H9 (cell line): ENCODE measurements around the gene CRYBG2. TPM values are rescaled to one million over a fixed set of nuclear protein-coding genes. Genes with fewer than 3 reads are reported as not detected.
A peak's percentile ranks its signal among the peaks of the same experiment; 100 is the strongest.

ENCODE experiments used
- DNase-seq: peaks from one replicate; pipeline ENCODE4 v3.0.0-alpha.2; 2017
- H2AFZ ChIP-seq: one replicate; pipeline ENCODE4 v1.6.1; 2013; ENCODE audit warnings: mild to moderate bottlenecking, low read length, control low read depth, moderate library complexity
- H2AK5ac ChIP-seq: 2 replicates; pipeline ENCODE4 v1.6.1; 2013; ENCODE audit warnings: low read length, control low read depth, mixed read lengths; ENCODE audit not compliant: insufficient read length
- H2BK120ac ChIP-seq: one replicate; pipeline ENCODE4 v1.6.1; 2013; ENCODE audit warnings: low read depth, mild to moderate bottlenecking, low read length, control low read depth, inconsistent platforms; ENCODE audit not compliant: poor library complexity, severe bottlenecking
- H2BK12ac ChIP-seq: 2 replicates; pipeline ENCODE4 v1.6.1; 2013; ENCODE audit warnings: low read length, control low read depth, mixed read lengths, low read depth; ENCODE audit not compliant: insufficient read length
- H2BK15ac ChIP-seq: 2 replicates; pipeline ENCODE4 v1.6.1; 2013; ENCODE audit warnings: low read depth, low read length, control low read depth
- H2BK20ac ChIP-seq: one replicate; pipeline ENCODE4 v1.6.1; 2013; ENCODE audit warnings: low read depth, mild to moderate bottlenecking, low read length, control low read depth, inconsistent platforms; ENCODE audit not compliant: poor library complexity, severe bottlenecking
- H2BK5ac ChIP-seq: 2 replicates; pipeline ENCODE4 v1.6.1; 2013; ENCODE audit warnings: low read length, control low read depth, mixed read lengths; ENCODE audit not compliant: insufficient read length
- H3K14ac ChIP-seq: 2 replicates; pipeline ENCODE4 v1.6.1; 2013; ENCODE audit warnings: low read length, control low read depth; ENCODE audit not compliant: insufficient read depth
- H3K18ac ChIP-seq: 2 replicates; pipeline ENCODE4 v1.6.1; 2013; ENCODE audit warnings: low read depth, mild to moderate bottlenecking, mixed read lengths, low read length, control low read depth; ENCODE audit not compliant: insufficient read length
- H3K23ac ChIP-seq: 2 replicates; pipeline ENCODE4 v1.6.1; 2013; ENCODE audit warnings: low read length, control low read depth, mixed read lengths, low read depth; ENCODE audit not compliant: insufficient read length
- H3K23me2 ChIP-seq: 2 replicates; pipeline ENCODE4 v1.6.1; 2013; ENCODE audit warnings: low read depth, mild to moderate bottlenecking, mixed read lengths, low read length, control low read depth; ENCODE audit not compliant: insufficient read length, poor library complexity, severe bottlenecking
- H3K27ac ChIP-seq: 2 replicates; pipeline ENCODE4 v1.5.1; 2013; ENCODE audit warnings: low read length, control low read depth, mixed read lengths, low read depth; ENCODE audit not compliant: insufficient read length
- H3K27me3 ChIP-seq: 2 replicates; pipeline ENCODE4 v1.6.1; 2013; ENCODE audit warnings: low read length, control low read depth, inconsistent platforms; ENCODE audit not compliant: insufficient read depth
- H3K4ac ChIP-seq: 2 replicates; pipeline ENCODE4 v1.6.1; 2013; ENCODE audit warnings: low read depth, mild to moderate bottlenecking, control low read depth, inconsistent platforms, low read length, moderate library complexity
- H3K4me1 ChIP-seq: 2 replicates; pipeline ENCODE4 v1.6.1; 2013; ENCODE audit warnings: low read length, control low read depth, inconsistent platforms; ENCODE audit not compliant: insufficient read depth
- H3K4me2 ChIP-seq: 2 replicates; pipeline ENCODE4 v1.6.1; 2013; ENCODE audit warnings: low read length, control low read depth, mixed read lengths; ENCODE audit not compliant: insufficient read length, insufficient read depth
- H3K56ac ChIP-seq: 2 replicates; pipeline ENCODE4 v1.6.1; 2013; ENCODE audit warnings: low read depth, mild to moderate bottlenecking, mixed read lengths, low read length, control low read depth; ENCODE audit not compliant: insufficient read length
- H3K79me1 ChIP-seq: 2 replicates; pipeline ENCODE4 v1.6.1; 2013; ENCODE audit warnings: low read depth, mild to moderate bottlenecking, moderate library complexity, low read length, control low read depth, inconsistent platforms; ENCODE audit not compliant: insufficient read depth, poor library complexity, severe bottlenecking
- H3K79me2 ChIP-seq: 2 replicates; pipeline ENCODE4 v1.6.1; 2013; ENCODE audit warnings: low read length, control low read depth, inconsistent platforms; ENCODE audit not compliant: insufficient read depth
- H3K9ac ChIP-seq: 2 replicates; pipeline ENCODE4 v1.6.1; 2013; ENCODE audit warnings: low read length, control low read depth, mixed read lengths; ENCODE audit not compliant: insufficient read length; ENCODE audit errors: extremely low read depth
- H3K9me3 ChIP-seq: one replicate; pipeline ENCODE4 v1.6.1; 2013; ENCODE audit warnings: low read depth, low read length, inconsistent platforms; ENCODE audit not compliant: control insufficient read depth
- H3T11ph ChIP-seq: one replicate; pipeline ENCODE4 v1.6.1; 2013; ENCODE audit warnings: mild to moderate bottlenecking, low read length, control low read depth, inconsistent platforms
- H4K20me1 ChIP-seq: one replicate; pipeline ENCODE4 v1.6.1; 2013; ENCODE audit not compliant: control insufficient read depth, insufficient read length, insufficient read depth
- H4K5ac ChIP-seq: 2 replicates; pipeline ENCODE4 v1.6.1; 2013; ENCODE audit warnings: low read depth, mild to moderate bottlenecking, mixed read lengths, low read length, control low read depth; ENCODE audit not compliant: insufficient read length
- H4K8ac ChIP-seq: replicated peaks from 2 replicates; pipeline ENCODE4 v1.6.1; 2013; ENCODE audit warnings: low read length, control low read depth, mixed read lengths, low read depth; ENCODE audit not compliant: insufficient read length
- H4K91ac ChIP-seq: 2 replicates; pipeline ENCODE4 v1.6.1; 2013; ENCODE audit warnings: low read depth, mild to moderate bottlenecking, moderate library complexity, mixed read lengths, low read length, control low read depth; ENCODE audit not compliant: insufficient read length
- H3K27ac Mint-ChIP-seq, 3 experiments: 2 replicates in 2 of 3; 3 replicates in 1 of 3; pipeline ENCODE4 v1.8.0; 2020 to 2021; ENCODE audit warnings: mixed read lengths in 3 of 3, mild to moderate bottlenecking in 1 of 3, moderate library complexity in 1 of 3
- H3K27me3 Mint-ChIP-seq: 2 replicates; pipeline ENCODE4 v1.8.0; 2021; ENCODE audit warnings: low read depth, mild to moderate bottlenecking, moderate library complexity, mixed read lengths
- H3K36me3 Mint-ChIP-seq, 3 experiments: 2 replicates in 2 of 3; 3 replicates in 1 of 3; pipeline ENCODE4 v1.8.0; 2020 to 2021; ENCODE audit warnings: low read depth in 3 of 3, mixed read lengths in 3 of 3; ENCODE audit not compliant: insufficient read depth in 1 of 3
- H3K4me1 Mint-ChIP-seq, 2 experiments: 2 replicates each; pipeline ENCODE4 v1.8.0; 2020; ENCODE audit warnings: mixed read lengths in 2 of 2
- H3K4me3 Mint-ChIP-seq, 2 experiments: 2 replicates in 1 of 2; 3 replicates in 1 of 2; pipeline ENCODE4 v1.8.0; 2020 to 2021; ENCODE audit warnings: mild to moderate bottlenecking in 2 of 2, mixed read lengths in 2 of 2, moderate library complexity in 1 of 2
- H3K9me3 Mint-ChIP-seq, 2 experiments: 2 replicates in 1 of 2; 3 replicates in 1 of 2; pipeline ENCODE4 v1.8.0; 2020; ENCODE audit warnings: mild to moderate bottlenecking in 2 of 2, mixed read lengths in 2 of 2, moderate library complexity in 1 of 2
- WGBS: extraction: QIAGEN DNeasy Blood & Tissue Kit; methylation state at CpG from one replicate; pipeline ENCODE4 v1.1.7; 2013; ENCODE audit warnings: missing lambda C conversion rate, low lambda C conversion rate, mixed read lengths; ENCODE audit not compliant: insufficient read length; ENCODE audit errors: extremely low coverage; 5-methylcytosine and 5-hydroxymethylcytosine counted together
- total RNA-seq: library from RNA; stranded (reverse); gene quantifications from 2 replicates; pipeline ENCODE4 v1.2.1, GENCODE V29; 2021
- TF ChIP-seq, protein P1 (sequence below): fragments of 200-600 bp; sonication (generic); conservative IDR thresholded peaks from 3 replicates; pipeline ENCODE4 v1.8.0; 2021; ENCODE audit warnings: antibody characterized with exemption, mild to moderate bottlenecking

Gene CRYBG2
- total RNA-seq, 1 experiment from 2014 or later, result 12.8 TPM

DNA sequence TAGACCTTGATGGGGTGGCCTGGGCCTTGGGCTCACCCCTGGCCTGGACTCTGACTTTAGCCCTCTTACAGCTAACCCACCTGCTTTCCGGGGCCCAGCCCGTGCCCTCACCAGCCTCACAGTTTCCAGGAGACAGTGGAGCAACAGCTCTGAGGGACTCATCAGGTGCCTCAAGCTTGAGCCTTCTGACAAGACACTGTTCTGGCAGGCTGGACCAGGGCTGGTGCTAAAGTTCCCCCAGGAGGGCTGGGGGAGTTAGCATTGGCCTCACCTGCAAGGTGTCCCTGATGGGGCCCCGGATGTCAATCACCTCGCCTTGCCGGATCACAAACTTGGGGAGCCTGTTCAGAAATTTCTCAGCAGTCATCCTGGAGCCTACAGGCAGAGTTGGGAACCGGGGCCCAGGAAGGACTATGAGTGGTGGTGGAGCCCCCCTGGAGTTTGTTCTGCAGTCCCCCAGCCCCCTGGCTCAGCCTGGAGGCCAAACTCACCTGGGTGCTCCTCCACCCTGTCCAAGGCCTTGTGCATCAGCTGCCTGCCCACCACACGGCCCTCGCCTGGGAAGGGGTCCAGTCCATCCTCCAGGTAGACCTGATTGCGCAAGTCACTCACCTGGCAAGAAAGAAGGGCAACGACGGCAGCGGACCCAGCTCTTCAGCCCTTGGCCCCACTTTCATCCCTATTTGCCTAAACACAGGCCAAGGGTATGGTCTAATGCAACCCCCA is 69.9 kb downstream of the CRYBG2 start:
- no peak overlapping the region for H3K23ac ChIP-seq
- H3K4me1 ChIP-seq, result peaks cover 10% of the 10 kb centered on the region; the same call in 1 of the 2 replicates
- H3K79me2 ChIP-seq, result no peaks in the 10 kb centered on the region
- Mint-ChIP-seq H3K27ac (no peak overlapping the region; a peak in 2 of 7 replicates), H3K9me3 (no peaks in the 10 kb centered on the region; a peak in 1 of 5 replicates), H3K4me3 (no peak overlapping the region), H3K27me3 (no peaks in the 10 kb centered on the region; the same call in 1 of the 2 replicates), H3K36me3 (peaks cover 8 to 13% (median 11%) of the 10 kb centered on the region in 3 experiments; a peak in 6 of 7 replicates), H3K4me1 (peaks cover 42 to 48% of the 10 kb centered on the region in 2 experiments)
- no peaks in the 10 kb centered on the region for H3K27me3 ChIP-seq
- WGBS, result no CpG with 5 or more reads among the region's 12 CpGs
- H2BK20ac ChIP-seq, result no peak overlapping the region
- TF ChIP-seq, protein P1, sequence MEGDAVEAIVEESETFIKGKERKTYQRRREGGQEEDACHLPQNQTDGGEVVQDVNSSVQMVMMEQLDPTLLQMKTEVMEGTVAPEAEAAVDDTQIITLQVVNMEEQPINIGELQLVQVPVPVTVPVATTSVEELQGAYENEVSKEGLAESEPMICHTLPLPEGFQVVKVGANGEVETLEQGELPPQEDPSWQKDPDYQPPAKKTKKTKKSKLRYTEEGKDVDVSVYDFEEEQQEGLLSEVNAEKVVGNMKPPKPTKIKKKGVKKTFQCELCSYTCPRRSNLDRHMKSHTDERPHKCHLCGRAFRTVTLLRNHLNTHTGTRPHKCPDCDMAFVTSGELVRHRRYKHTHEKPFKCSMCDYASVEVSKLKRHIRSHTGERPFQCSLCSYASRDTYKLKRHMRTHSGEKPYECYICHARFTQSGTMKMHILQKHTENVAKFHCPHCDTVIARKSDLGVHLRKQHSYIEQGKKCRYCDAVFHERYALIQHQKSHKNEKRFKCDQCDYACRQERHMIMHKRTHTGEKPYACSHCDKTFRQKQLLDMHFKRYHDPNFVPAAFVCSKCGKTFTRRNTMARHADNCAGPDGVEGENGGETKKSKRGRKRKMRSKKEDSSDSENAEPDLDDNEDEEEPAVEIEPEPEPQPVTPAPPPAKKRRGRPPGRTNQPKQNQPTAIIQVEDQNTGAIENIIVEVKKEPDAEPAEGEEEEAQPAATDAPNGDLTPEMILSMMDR, result no peak
- H3K27ac ChIP-seq, result no peak overlapping the region
- no peaks in the 10 kb centered on the region for H3K9me3 ChIP-seq
- no peak overlapping the region for H3K4me2 ChIP-seq
- H2BK15ac ChIP-seq, result no peak overlapping the region
- H3K79me1 ChIP-seq, result no peaks in the 10 kb centered on the region
- no peak overlapping the region for H3T11ph ChIP-seq
- H4K91ac ChIP-seq, result no peak overlapping the region
- H3K9ac ChIP-seq, result no peak overlapping the region
- H3K4ac ChIP-seq, result no peak overlapping the region
- peaks cover 13% of the 10 kb centered on the region for H3K23me2 ChIP-seq
- no peak overlapping the region for H2BK12ac ChIP-seq
- no peak overlapping the region for H3K56ac ChIP-seq
- no peak overlapping the region for H4K8ac ChIP-seq
- no peak overlapping the region for H3K18ac ChIP-seq
- no peak overlapping the region for H2AFZ ChIP-seq
- H4K5ac ChIP-seq, result no peak overlapping the region
- H3K14ac ChIP-seq, result no peak overlapping the region
- H4K20me1 ChIP-seq, result peaks cover 2% of the 10 kb centered on the region
- DNase-seq, result peak; percentile 25
- H2BK5ac ChIP-seq, result no peak overlapping the region
- no peak overlapping the region for H2AK5ac ChIP-seq
- no peak overlapping the region for H2BK120ac ChIP-seq
